ENCODE data around the gene CLDN10.
"Not testable (repeated sequence)": the region's sequence is repeated elsewhere in the genome, so short reads cannot be mapped to it uniquely, and the experiment has no call there.

The CLDN10 gene

DNA sequence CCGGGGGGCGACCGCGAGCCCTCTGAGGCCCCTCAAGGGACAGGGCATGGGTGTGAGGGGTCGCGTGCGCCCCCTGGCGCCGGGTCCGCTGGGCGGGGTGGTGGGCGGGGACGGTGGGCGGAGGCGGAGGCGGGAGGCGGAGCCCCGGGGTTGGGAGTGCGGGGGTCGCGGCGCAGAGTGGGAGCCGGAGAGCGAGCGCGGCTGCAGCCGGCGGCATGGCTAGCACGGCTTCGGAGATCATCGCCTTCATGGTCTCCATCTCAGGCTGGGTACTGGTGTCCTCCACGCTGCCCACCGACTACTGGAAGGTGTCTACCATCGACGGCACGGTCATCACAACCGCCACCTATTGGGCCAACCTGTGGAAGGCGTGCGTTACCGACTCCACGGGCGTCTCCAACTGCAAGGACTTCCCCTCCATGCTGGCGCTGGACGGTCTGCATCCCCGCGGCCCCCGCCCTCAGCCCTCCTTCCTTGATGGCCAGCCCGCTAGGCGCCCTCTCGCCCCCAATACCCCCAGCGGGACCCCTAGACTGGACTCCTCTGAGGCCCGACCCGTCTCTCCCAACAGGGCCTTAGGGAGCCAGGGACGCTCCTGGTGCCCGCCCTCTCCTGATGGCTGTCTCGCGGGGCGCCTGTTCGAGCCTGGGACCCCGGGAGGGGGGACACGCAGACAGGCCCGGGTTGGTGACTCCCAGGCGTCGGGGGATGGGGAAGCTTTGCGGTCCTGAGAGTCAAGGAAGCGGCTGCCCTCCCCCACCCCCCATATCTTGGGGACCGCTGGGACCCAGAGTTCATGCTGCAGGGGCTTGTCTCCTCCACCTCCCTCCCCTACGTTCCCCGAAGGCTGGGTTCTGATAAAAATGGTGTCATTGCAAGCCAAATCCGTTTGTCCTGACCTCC is at the start of gene CLDN10:
CLDN10 (plus strand) TSS at position 182 of the 903 bp plus-strand sequence; CDS start at position 216, 34 bp downstream.
- Mint-ChIP-seq H3K4me1 (peaks cover 5% of the 10 kb centered on the region), H3K4me3 (peak within 1 kb of the TSS; percentile 29), H3K27ac (no peak within 1 kb of the TSS), H3K27me3 (peaks cover 61% of the 10 kb centered on the region), H3K36me3 (ENCODE audit: low read depth) (no peaks in the 10 kb centered on the region), H3K9me3 (no peaks in the 10 kb centered on the region)
- DNase-seq, result peak; percentile 6
- ATAC-seq, result peak; percentile 36

GRCh38 chr13:95503662-95504061 is 48.9 kb upstream of the CLDN10 start:
- no peaks in the 10 kb centered on the region for H3K4me1 Mint-ChIP-seq
- H3K9me3 Mint-ChIP-seq, result peaks cover 14% of the 10 kb centered on the region
- ATAC-seq (no peak), DNase-seq (no peak)
- H3K27me3 Mint-ChIP-seq, result peaks cover 1% of the 10 kb centered on the region
- no peak overlapping the region for H3K27ac Mint-ChIP-seq
- no peak overlapping the region for H3K4me3 Mint-ChIP-seq
- H3K36me3 Mint-ChIP-seq (ENCODE audit: low read depth), result no peaks in the 10 kb centered on the region

- no peak overlapping the region for H3K27ac Mint-ChIP-seq
- ATAC-seq (no peak), DNase-seq (no peak)
- no peak overlapping the region for H3K4me3 Mint-ChIP-seq
- H3K27me3 Mint-ChIP-seq, result peaks cover 1% of the 10 kb centered on the region
- no peaks in the 10 kb centered on the region for H3K36me3 Mint-ChIP-seq (ENCODE audit: low read depth)
- H3K9me3 Mint-ChIP-seq, result peaks cover 13% of the 10 kb centered on the region
- no peaks in the 10 kb centered on the region for H3K4me1 Mint-ChIP-seq
Measured at GRCh38 chr13:95505265-95505664, 47.3 kb upstream of the CLDN10 start.

DNA sequence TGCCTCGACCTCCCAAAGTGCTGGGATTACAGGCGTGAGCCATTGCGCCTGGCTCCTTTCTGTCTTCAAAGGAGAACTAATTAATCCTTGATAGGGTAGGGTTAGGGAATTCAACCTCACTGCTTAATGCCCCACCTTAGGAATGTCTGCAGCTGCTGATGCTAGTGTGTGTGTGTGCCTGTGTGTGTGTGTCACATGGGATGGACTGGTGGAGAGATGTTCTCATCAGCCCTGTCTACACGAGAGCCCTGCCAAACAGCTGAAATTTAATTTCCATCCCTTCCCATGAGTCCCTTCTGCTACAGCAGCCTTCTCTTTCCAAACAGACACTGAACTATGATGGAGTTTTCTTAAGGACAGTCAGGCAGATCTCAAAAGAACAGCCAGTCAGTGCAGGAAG is 46.5 kb upstream of the CLDN10 start:
- ATAC-seq (no peak), DNase-seq (no peak)
- Mint-ChIP-seq H3K27me3 (peaks cover 1% of the 10 kb centered on the region), H3K9me3 (peaks cover 8% of the 10 kb centered on the region), H3K27ac (no peak overlapping the region), H3K36me3 (ENCODE audit: low read depth) (no peaks in the 10 kb centered on the region), H3K4me3 (no peak overlapping the region), H3K4me1 (no peaks in the 10 kb centered on the region)

GRCh38 chr13:95507991-95508390 is 44.5 kb upstream of the CLDN10 start:
- no peak for DNase-seq
- no peaks in the 10 kb centered on the region for H3K36me3 Mint-ChIP-seq (ENCODE audit: low read depth)
- H3K4me3 Mint-ChIP-seq, result no peak overlapping the region
- no peak overlapping the region for H3K27ac Mint-ChIP-seq
- peaks cover 3% of the 10 kb centered on the region for H3K27me3 Mint-ChIP-seq
- H3K4me1 Mint-ChIP-seq, result no peaks in the 10 kb centered on the region
- ATAC-seq, result no peak
- H3K9me3 Mint-ChIP-seq, result no peaks in the 10 kb centered on the region

GRCh38 chr13:95508996-95509395 is 43.5 kb upstream of the CLDN10 start:
- Mint-ChIP-seq H3K27me3 (peaks cover 3% of the 10 kb centered on the region), H3K9me3 (no peaks in the 10 kb centered on the region), H3K4me3 (no peak overlapping the region), H3K4me1 (no peaks in the 10 kb centered on the region), H3K36me3 (ENCODE audit: low read depth) (no peaks in the 10 kb centered on the region), H3K27ac (no peak overlapping the region)
- no peak for DNase-seq
- ATAC-seq, result no peak

DNA sequence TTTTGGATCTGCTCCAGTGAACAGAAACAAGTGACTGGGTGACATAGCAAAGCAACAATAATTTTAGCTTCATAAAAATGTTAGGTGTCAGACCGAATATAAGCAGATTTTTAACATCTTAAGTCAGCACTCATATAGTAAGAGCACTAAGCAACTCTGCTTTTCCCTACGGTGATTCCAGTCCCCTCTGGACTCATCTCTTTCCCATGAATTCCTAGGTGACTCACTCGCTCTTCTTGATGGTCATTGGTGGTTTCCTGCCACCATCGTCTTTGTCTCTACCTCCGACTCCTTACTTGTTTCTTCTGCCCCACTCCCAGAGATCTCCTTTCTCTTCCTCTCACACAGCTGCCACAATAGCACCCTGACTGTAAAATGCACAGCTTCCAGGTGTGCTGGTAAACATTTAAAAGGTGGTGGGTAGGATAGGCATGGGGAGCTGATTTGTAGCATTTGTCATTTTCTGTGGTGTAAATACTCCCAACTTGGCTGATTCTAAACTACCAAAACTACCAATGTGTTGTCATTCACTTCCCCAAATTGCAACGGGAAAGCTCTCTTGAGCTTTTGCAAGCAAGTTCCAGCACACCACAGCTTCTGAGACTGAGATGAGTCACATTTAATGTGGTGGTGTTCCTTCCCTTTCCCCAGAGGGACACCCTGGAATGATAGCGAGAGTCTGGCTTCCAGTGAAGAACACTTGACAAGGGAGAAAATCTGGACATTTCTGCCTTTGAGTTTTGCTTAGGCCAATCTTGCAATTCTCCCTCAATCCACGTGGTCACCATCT is 42.8 kb upstream of the CLDN10 start:
- DNase-seq, result no peak
- H3K27ac Mint-ChIP-seq, result no peak overlapping the region

DNA sequence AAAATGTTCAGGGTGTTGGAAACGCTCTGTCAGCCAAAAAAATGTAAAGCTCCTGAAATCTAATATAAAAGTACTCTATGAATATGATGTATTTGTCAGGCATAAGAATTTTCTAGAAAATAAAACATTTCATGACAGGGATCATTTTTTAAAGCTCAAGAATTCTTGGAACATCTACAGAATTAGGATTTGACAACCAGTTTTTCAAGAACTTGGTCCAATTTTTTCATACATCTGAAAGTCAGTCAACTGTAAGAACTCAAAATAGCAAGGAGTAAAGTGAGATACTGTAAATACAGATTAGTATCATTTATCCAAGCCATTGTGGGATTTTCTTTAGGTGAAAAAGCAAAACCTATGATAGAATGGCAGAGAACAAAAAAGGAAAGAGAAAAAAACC is 41.6 kb upstream of the CLDN10 start:
- H3K4me3 Mint-ChIP-seq, result no peak overlapping the region
- no peaks in the 10 kb centered on the region for H3K36me3 Mint-ChIP-seq (ENCODE audit: low read depth)
- no peaks in the 10 kb centered on the region for H3K4me1 Mint-ChIP-seq
- no peaks in the 10 kb centered on the region for H3K9me3 Mint-ChIP-seq
- ATAC-seq, result no peak
- no peak overlapping the region for H3K27ac Mint-ChIP-seq
- H3K27me3 Mint-ChIP-seq, result peaks cover 7% of the 10 kb centered on the region
- DNase-seq, result no peak

More for the DNA sequence above, 42.8 kb upstream of the CLDN10 start:
- no peak for ATAC-seq
- Mint-ChIP-seq H3K9me3 (no peaks in the 10 kb centered on the region), H3K4me1 (no peaks in the 10 kb centered on the region), H3K27me3 (peaks cover 7% of the 10 kb centered on the region), H3K36me3 (ENCODE audit: low read depth) (no peaks in the 10 kb centered on the region), H3K4me3 (no peak overlapping the region)

- H3K36me3 Mint-ChIP-seq (ENCODE audit: low read depth), result no peaks in the 10 kb centered on the region
- no peaks in the 10 kb centered on the region for H3K4me1 Mint-ChIP-seq
Measured at GRCh38 chr13:95512424-95512823, 40.1 kb upstream of the CLDN10 start.

GRCh38 chr13:95512957-95513356 is 39.6 kb upstream of the CLDN10 start:
- no peaks in the 10 kb centered on the region for H3K36me3 Mint-ChIP-seq (ENCODE audit: low read depth)
- H3K27me3 Mint-ChIP-seq, result peaks cover 15% of the 10 kb centered on the region
- DNase-seq, result no peak
- ATAC-seq, result no peak
- H3K9me3 Mint-ChIP-seq, result no peaks in the 10 kb centered on the region
- H3K4me3 Mint-ChIP-seq, result no peak overlapping the region
- H3K27ac Mint-ChIP-seq, result no peak overlapping the region
- no peaks in the 10 kb centered on the region for H3K4me1 Mint-ChIP-seq

More at GRCh38 chr13:95512424-95512823, 40.1 kb upstream of the CLDN10 start:
- DNase-seq, result no peak
- no peak overlapping the region for H3K4me3 Mint-ChIP-seq
- no peak for ATAC-seq
- H3K9me3 Mint-ChIP-seq, result no peaks in the 10 kb centered on the region
- no peak overlapping the region for H3K27ac Mint-ChIP-seq
- peaks cover 15% of the 10 kb centered on the region for H3K27me3 Mint-ChIP-seq

- not testable (repeated sequence) for H3K4me3 Mint-ChIP-seq; ATAC-seq; DNase-seq; H3K36me3 Mint-ChIP-seq (ENCODE audit: low read depth); H3K4me1 Mint-ChIP-seq; H3K27ac Mint-ChIP-seq; H3K9me3 Mint-ChIP-seq
- peaks cover 15% of the 10 kb centered on the region for H3K27me3 Mint-ChIP-seq
Measured at GRCh38 chr13:95515606-95516005, 36.9 kb upstream of the CLDN10 start.

DNA sequence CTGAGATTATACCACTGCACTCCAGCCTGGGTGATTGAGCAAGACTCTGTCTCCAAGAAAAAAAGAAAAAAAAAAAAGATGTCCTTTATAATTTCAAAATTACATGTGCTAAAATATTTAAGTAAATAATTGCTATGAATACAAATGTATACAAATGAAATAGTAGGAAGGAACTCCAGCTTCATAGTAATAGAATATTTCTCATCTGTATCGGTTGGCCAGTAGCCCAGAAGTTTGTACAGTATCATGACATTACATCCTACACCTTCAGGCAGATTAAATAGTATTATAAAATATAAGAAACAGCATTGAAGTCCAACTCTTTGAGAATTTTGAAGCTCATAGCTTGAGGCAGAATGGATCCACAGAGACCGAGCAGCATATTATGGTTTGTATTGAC is 36.5 kb upstream of the CLDN10 start:
- Mint-ChIP-seq H3K9me3 (peaks cover 1% of the 10 kb centered on the region), H3K4me1 (no peaks in the 10 kb centered on the region), H3K36me3 (ENCODE audit: low read depth) (no peaks in the 10 kb centered on the region), H3K27me3 (peaks cover 15% of the 10 kb centered on the region), H3K4me3 (no peak overlapping the region), H3K27ac (no peak overlapping the region)
- ATAC-seq (no peak), DNase-seq (no peak)

GRCh38 chr13:95516492-95516891 is 36.0 kb upstream of the CLDN10 start:
- ATAC-seq, result no peak

GRCh38 chr13:95523598-95523997 is 28.9 kb upstream of the CLDN10 start:
- no peaks in the 10 kb centered on the region for H3K4me1 Mint-ChIP-seq
- peaks cover 11% of the 10 kb centered on the region for H3K9me3 Mint-ChIP-seq
- no peak for DNase-seq
- H3K27me3 Mint-ChIP-seq, result peaks cover 8% of the 10 kb centered on the region
- ATAC-seq, result no peak
- H3K4me3 Mint-ChIP-seq, result no peak overlapping the region
- no peaks in the 10 kb centered on the region for H3K36me3 Mint-ChIP-seq (ENCODE audit: low read depth)
- no peak overlapping the region for H3K27ac Mint-ChIP-seq

More at GRCh38 chr13:95516492-95516891, 36.0 kb upstream of the CLDN10 start:
- no peaks in the 10 kb centered on the region for H3K36me3 Mint-ChIP-seq (ENCODE audit: low read depth)
- H3K4me3 Mint-ChIP-seq, result no peak overlapping the region
- no peaks in the 10 kb centered on the region for H3K4me1 Mint-ChIP-seq
- H3K27me3 Mint-ChIP-seq, result peaks cover 13% of the 10 kb centered on the region
- no peak for DNase-seq
- H3K9me3 Mint-ChIP-seq, result peaks cover 4% of the 10 kb centered on the region
- H3K27ac Mint-ChIP-seq, result no peak overlapping the region
